Measurements from ENCODE around the gene LPCAT3.

The LPCAT3 gene

DNA sequence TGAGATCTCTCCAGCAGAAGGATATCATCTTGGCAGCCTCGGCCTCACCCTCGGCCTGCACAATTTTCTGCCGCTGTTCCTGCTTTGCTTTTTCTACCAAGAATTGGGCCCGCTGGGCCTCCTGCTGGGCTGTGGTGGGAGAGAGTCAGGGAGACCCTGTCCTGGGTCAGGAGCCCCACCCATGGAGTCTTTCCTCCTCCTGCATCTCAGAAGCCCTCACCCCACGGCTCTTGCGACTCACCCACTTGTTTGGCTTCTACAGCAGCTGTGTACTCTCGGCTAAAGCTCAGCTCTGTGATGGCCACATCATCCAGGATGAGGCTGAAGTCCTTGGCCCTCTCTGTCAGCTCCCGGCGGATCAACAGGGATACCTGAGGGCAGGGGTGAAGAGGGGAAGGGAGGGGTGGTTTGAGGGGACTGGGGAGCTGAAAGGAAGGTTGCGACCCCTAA is 50.6 kb downstream of the LPCAT3 start:
- H3K4me1 ChIP-seq (ENCODE audit: control insufficient read depth, insufficient read depth, low read length), result peaks cover 48% of the 10 kb centered on the region
- H3K27me3 ChIP-seq (ENCODE audit: control insufficient read depth, insufficient read depth, low read length), result no peaks in the 10 kb centered on the region
- peak overlapping the region; percentile 75 for H3K9ac ChIP-seq (ENCODE audit: low read length)
- H3K9me3 ChIP-seq (ENCODE audit: control insufficient read depth, low read length), result no peaks in the 10 kb centered on the region
- no peak overlapping the region for H3K4me3 ChIP-seq (ENCODE audit: low read length)
- H3K36me3 ChIP-seq (ENCODE audit: control insufficient read depth, insufficient read depth, low read length), result peaks cover 21% of the 10 kb centered on the region

GRCh38 chr12:6966351-6966750 is 51.9 kb downstream of the LPCAT3 start:
- Histone ChIP-seq H3K9ac (ENCODE audit: low read length) (peak overlapping the region; percentile 13), H3K4me1 (ENCODE audit: control insufficient read depth, insufficient read depth, low read length) (peaks cover 58% of the 10 kb centered on the region)

DNA sequence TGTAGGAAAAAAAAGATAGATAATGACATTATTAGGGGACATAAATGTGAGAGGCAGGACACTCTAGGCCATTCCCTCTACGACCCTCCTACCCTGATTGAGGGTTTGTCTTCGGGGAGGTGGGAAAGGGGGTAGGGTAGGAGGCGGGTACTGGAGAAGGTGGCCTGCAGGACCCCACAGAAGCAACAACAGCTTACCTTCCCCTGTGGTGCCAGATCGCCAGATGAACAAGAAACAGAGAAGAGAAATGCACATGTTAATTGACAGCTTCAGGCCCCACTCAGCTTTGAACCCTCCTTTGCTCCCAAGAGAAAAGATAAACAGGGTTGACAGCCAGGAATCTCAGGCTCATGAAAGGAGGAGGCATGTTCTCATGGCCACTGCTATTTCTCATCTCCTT is 52.6 kb downstream of the LPCAT3 start:
- no peaks in the 10 kb centered on the region for H3K27me3 ChIP-seq (ENCODE audit: control insufficient read depth, insufficient read depth, low read length)
- H3K9ac ChIP-seq (ENCODE audit: low read length), result peak overlapping the region; percentile 13
- H3K4me1 ChIP-seq (ENCODE audit: control insufficient read depth, insufficient read depth, low read length), result peaks cover 65% of the 10 kb centered on the region
- peaks cover 21% of the 10 kb centered on the region for H3K36me3 ChIP-seq (ENCODE audit: control insufficient read depth, insufficient read depth, low read length)
- H3K9me3 ChIP-seq (ENCODE audit: control insufficient read depth, low read length), result no peaks in the 10 kb centered on the region
- H3K4me3 ChIP-seq (ENCODE audit: low read length), result no peak overlapping the region

More at GRCh38 chr12:6966351-6966750, 51.9 kb downstream of the LPCAT3 start:
- H3K9me3 ChIP-seq (ENCODE audit: control insufficient read depth, low read length), result no peaks in the 10 kb centered on the region
- no peak overlapping the region for H3K4me3 ChIP-seq (ENCODE audit: low read length)
- H3K27me3 ChIP-seq (ENCODE audit: control insufficient read depth, insufficient read depth, low read length), result no peaks in the 10 kb centered on the region
- H3K36me3 ChIP-seq (ENCODE audit: control insufficient read depth, insufficient read depth, low read length), result peaks cover 21% of the 10 kb centered on the region

DNA sequence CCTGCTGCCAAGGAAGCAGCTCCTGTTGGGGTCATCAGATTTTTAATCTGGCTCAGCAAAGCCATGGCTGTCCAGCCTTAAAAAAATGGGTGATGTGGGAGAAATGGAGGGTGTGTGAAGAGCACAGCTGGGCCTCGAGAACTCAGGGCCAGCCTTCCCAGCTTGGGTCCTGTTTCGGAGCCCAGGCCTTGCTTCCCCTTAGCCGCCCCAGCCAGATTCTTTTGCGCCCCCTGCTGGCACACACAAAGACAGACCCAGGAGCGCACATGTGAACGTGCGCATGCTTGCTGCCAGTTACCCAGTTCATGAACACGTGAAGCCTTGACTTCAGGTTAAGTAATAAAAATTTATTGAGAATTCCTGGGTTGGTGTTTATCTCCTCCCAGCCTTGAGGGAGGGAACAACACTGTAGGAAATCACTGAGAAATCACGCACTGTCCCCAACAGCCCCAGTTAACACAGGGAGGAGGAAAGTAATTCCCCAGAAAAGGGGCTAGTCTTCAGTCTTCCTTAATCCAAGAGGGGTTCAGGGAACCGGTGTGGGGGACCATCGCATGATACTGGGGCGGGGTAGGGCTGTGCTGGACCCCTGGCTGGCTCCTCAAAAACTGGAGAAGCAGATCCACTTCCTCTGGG is 53.1 kb downstream of the LPCAT3 start:
- Histone ChIP-seq H3K9ac (ENCODE audit: low read length) (peak overlapping the region; percentile 100), H3K27me3 (ENCODE audit: control insufficient read depth, insufficient read depth, low read length) (no peaks in the 10 kb centered on the region), H3K36me3 (ENCODE audit: control insufficient read depth, insufficient read depth, low read length) (peaks cover 21% of the 10 kb centered on the region), H3K4me3 (ENCODE audit: low read length) (peak overlapping the region; percentile 40), H3K9me3 (ENCODE audit: control insufficient read depth, low read length) (no peaks in the 10 kb centered on the region), H3K4me1 (ENCODE audit: control insufficient read depth, insufficient read depth, low read length) (peaks cover 70% of the 10 kb centered on the region)

DNA sequence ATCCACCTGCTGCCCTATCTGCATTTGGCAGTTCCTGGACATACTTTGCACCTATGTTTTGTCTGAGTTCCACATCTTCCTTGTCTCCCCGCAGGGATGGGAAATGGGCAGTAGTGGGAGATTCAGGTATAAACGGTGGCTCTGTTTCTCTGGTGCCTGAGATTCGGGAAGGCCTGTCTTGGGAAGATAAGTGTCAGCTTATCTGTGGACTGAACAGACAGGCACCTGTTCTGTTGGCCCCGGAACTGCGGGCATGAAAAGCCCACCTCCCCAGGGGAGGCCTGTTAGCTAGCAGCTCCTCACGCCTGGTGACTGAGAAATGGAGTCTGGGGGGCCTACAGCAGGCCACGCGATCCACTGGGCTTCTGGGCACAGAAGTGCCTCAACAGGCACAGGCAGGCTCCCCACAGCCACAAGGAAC is 53.7 kb downstream of the LPCAT3 start:
- H3K27me3 ChIP-seq (ENCODE audit: control insufficient read depth, insufficient read depth, low read length), result no peaks in the 10 kb centered on the region
- peaks cover 21% of the 10 kb centered on the region for H3K36me3 ChIP-seq (ENCODE audit: control insufficient read depth, insufficient read depth, low read length)
- no peaks in the 10 kb centered on the region for H3K9me3 ChIP-seq (ENCODE audit: control insufficient read depth, low read length)
- peak overlapping the region; percentile 100 for H3K9ac ChIP-seq (ENCODE audit: low read length)
- H3K4me1 ChIP-seq (ENCODE audit: control insufficient read depth, insufficient read depth, low read length), result peaks cover 71% of the 10 kb centered on the region
- H3K4me3 ChIP-seq (ENCODE audit: low read length), result peak overlapping the region; percentile 40

GRCh38 chr12:6963791-6964413 is 54.4 kb downstream of the LPCAT3 start:
- no peaks in the 10 kb centered on the region for H3K27me3 ChIP-seq (ENCODE audit: control insufficient read depth, insufficient read depth, low read length)
- H3K36me3 ChIP-seq (ENCODE audit: control insufficient read depth, insufficient read depth, low read length), result peaks cover 21% of the 10 kb centered on the region
- no peaks in the 10 kb centered on the region for H3K9me3 ChIP-seq (ENCODE audit: control insufficient read depth, low read length)
- H3K4me3 ChIP-seq (ENCODE audit: low read length), result peak overlapping the region; percentile 40
- H3K4me1 ChIP-seq (ENCODE audit: control insufficient read depth, insufficient read depth, low read length), result peaks cover 65% of the 10 kb centered on the region
- peak overlapping the region; percentile 100 for H3K9ac ChIP-seq (ENCODE audit: low read length)

- peak overlapping the region; percentile 100 for H3K9ac ChIP-seq (ENCODE audit: low read length)
- no peaks in the 10 kb centered on the region for H3K9me3 ChIP-seq (ENCODE audit: control insufficient read depth, low read length)
- peaks cover 58% of the 10 kb centered on the region for H3K4me1 ChIP-seq (ENCODE audit: control insufficient read depth, insufficient read depth, low read length)
- peak overlapping the region; percentile 95 for H3K4me3 ChIP-seq (ENCODE audit: low read length)
- peaks cover 19% of the 10 kb centered on the region for H3K36me3 ChIP-seq (ENCODE audit: control insufficient read depth, insufficient read depth, low read length)
- H3K27me3 ChIP-seq (ENCODE audit: control insufficient read depth, insufficient read depth, low read length), result no peaks in the 10 kb centered on the region
Measured at GRCh38 chr12:6963016-6963731, 55.1 kb downstream of the LPCAT3 start.

DNA sequence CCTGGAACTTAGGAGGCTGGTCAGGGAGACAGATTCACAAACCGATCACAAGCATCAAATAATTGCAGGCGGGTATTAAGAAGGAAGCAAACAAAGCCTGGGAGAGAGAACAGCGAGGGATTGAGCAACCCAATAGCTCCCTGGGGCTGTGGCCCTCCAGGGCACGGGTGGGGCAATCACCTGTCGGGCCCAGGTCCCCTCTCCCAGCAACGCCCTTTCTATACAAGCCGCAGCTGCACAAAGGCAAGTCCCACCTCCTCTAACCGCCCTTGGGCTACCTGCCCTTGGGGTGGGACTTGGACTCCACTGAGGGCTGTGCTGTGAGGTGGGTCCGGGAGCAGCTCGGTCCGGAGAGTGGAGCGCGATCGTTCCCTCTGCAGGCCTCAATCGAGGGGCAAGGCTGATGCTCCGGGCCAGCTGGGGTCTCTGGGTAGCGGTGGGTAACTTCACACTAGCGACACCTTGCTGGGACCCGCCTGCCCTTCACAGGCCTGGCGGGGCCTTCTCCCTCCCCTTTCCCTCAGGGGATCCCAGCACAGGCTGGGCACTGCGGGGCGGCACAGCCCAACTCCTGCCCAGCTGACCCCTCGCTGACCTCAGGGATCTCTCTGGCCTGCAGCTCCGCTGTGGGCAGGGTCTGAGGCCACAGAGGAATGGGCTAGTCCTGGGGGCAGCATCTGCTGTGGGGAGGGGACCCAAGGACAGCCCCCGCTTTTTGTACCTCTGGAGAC is 55.8 kb downstream of the LPCAT3 start:
- H3K9me3 ChIP-seq (ENCODE audit: control insufficient read depth, low read length), result no peaks in the 10 kb centered on the region
- peak overlapping the region; percentile 100 for H3K9ac ChIP-seq (ENCODE audit: low read length)
- H3K4me1 ChIP-seq (ENCODE audit: control insufficient read depth, insufficient read depth, low read length), result peaks cover 51% of the 10 kb centered on the region
- H3K36me3 ChIP-seq (ENCODE audit: control insufficient read depth, insufficient read depth, low read length), result peaks cover 14% of the 10 kb centered on the region
- peak overlapping the region; percentile 95 for H3K4me3 ChIP-seq (ENCODE audit: low read length)
- H3K27me3 ChIP-seq (ENCODE audit: control insufficient read depth, insufficient read depth, low read length), result no peaks in the 10 kb centered on the region

DNA sequence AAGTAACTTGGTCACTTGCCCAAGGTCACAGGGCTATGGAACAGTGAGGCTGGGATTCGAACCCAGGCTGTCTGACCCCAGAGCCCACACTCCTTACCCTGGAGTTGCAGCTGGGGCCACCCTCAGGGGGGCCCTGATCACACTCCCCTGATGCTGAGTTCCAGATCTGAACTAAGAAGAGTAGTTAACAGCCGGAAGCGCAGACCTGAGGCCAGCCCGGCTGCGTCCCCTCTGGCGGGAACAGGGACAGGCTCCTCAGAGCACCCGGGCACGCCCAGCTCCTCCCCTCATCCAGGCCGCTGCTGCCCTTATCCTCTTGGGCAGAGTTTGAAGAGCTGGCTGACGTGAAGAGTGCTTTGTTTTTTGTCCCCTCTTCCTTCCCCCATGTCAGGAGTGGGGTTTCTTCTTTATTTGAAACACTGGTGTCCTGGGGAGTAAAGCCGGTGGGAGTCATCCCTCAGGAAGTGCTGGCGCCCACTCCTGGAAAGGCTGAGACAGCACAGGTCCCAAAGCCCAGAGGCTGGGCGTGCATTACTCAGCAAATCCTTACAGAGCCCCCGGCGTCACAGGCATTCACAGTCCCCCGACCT is 56.5 kb downstream of the LPCAT3 start:
- peak overlapping the region; percentile 100 for H3K9ac ChIP-seq (ENCODE audit: low read length)
- no peaks in the 10 kb centered on the region for H3K9me3 ChIP-seq (ENCODE audit: control insufficient read depth, low read length)
- H3K4me1 ChIP-seq (ENCODE audit: control insufficient read depth, insufficient read depth, low read length), result peaks cover 45% of the 10 kb centered on the region
- H3K27me3 ChIP-seq (ENCODE audit: control insufficient read depth, insufficient read depth, low read length), result no peaks in the 10 kb centered on the region
- peak overlapping the region; percentile 95 for H3K4me3 ChIP-seq (ENCODE audit: low read length)
- peaks cover 8% of the 10 kb centered on the region for H3K36me3 ChIP-seq (ENCODE audit: control insufficient read depth, insufficient read depth, low read length)

GRCh38 chr12:6961278-6961694 is 57.0 kb downstream of the LPCAT3 start:
- H3K4me3 ChIP-seq (ENCODE audit: low read length), result peak overlapping the region; percentile 95
- peaks cover 8% of the 10 kb centered on the region for H3K36me3 ChIP-seq (ENCODE audit: control insufficient read depth, insufficient read depth, low read length)
- H3K9ac ChIP-seq (ENCODE audit: low read length), result peak overlapping the region; percentile 100
- H3K4me1 ChIP-seq (ENCODE audit: control insufficient read depth, insufficient read depth, low read length), result peaks cover 42% of the 10 kb centered on the region
- H3K9me3 ChIP-seq (ENCODE audit: control insufficient read depth, low read length), result no peaks in the 10 kb centered on the region
- no peaks in the 10 kb centered on the region for H3K27me3 ChIP-seq (ENCODE audit: control insufficient read depth, insufficient read depth, low read length)

- peaks cover 9% of the 10 kb centered on the region for H3K36me3 ChIP-seq (ENCODE audit: control insufficient read depth, insufficient read depth, low read length)
- H3K4me1 ChIP-seq (ENCODE audit: control insufficient read depth, insufficient read depth, low read length), result peaks cover 39% of the 10 kb centered on the region
- peak overlapping the region; percentile 100 for H3K9ac ChIP-seq (ENCODE audit: low read length)
- H3K9me3 ChIP-seq (ENCODE audit: control insufficient read depth, low read length), result no peaks in the 10 kb centered on the region
- H3K27me3 ChIP-seq (ENCODE audit: control insufficient read depth, insufficient read depth, low read length), result no peaks in the 10 kb centered on the region
- H3K4me3 ChIP-seq (ENCODE audit: low read length), result peak overlapping the region; percentile 95
Measured at GRCh38 chr12:6960593-6961277, 57.5 kb downstream of the LPCAT3 start.

Data from mucosa of stomach (tissue), 1 donor.